ENCODE data around the gene SAYSD1. TPM values are rescaled to one million over a fixed set of nuclear protein-coding genes. Genes with fewer than 3 reads are reported as not detected.
"Not testable (repeated sequence)": the region's sequence is repeated elsewhere in the genome, so short reads cannot be mapped to it uniquely, and the experiment has no call there.

The SAYSD1 gene
- 10.8 TPM for total RNA-seq

- peak; percentile 95 to 96 (median 96) for DNase-seq (ENCODE audit: low read depth in 2 of 3, low spot score in 2 of 3)
Observed at GRCh38 chr6:39114704-39115599, at the start of gene SAYSD1. Gene SAYSD1, minus strand, starts transcription at chr6:39115186. Its CDS starts 97 bp downstream, at chr6:39115089.

- DNase-seq (ENCODE audit: low read depth in 2 of 3, low spot score in 2 of 3): peak in 1 of 3 donors; percentile 31
Observed at GRCh38 chr6:39157511-39157910, 42.5 kb upstream of the SAYSD1 start.

- DNase-seq (ENCODE audit: low read depth in 2 of 3, low spot score in 2 of 3): no peak
Observed at GRCh38 chr6:39156801-39157200, 41.8 kb upstream of the SAYSD1 start.

GRCh38 chr6:39154705-39155104 is 39.7 kb upstream of the SAYSD1 start:
- no peak for DNase-seq (ENCODE audit: low read depth in 2 of 3, low spot score in 2 of 3)

- DNase-seq (ENCODE audit: low read depth in 2 of 3, low spot score in 2 of 3): peak in 1 of 3 donors; percentile 18
Observed at GRCh38 chr6:39153766-39154397, 38.9 kb upstream of the SAYSD1 start.

- DNase-seq (ENCODE audit: low read depth in 2 of 3, low spot score in 2 of 3): no peak
Observed at GRCh38 chr6:39152262-39152661, 37.3 kb upstream of the SAYSD1 start.

- DNase-seq (ENCODE audit: low read depth in 2 of 3, low spot score in 2 of 3): peak in 1 of 3 donors; percentile 47
Observed at GRCh38 chr6:39151211-39151610, 36.2 kb upstream of the SAYSD1 start.

- DNase-seq (ENCODE audit: low read depth in 2 of 3, low spot score in 2 of 3): no peak
Observed at GRCh38 chr6:39144481-39145173, 29.6 kb upstream of the SAYSD1 start.

- DNase-seq (ENCODE audit: low read depth in 2 of 3, low spot score in 2 of 3): no peak
Observed at GRCh38 chr6:39143238-39143930, 28.4 kb upstream of the SAYSD1 start.

- no peak for DNase-seq (ENCODE audit: low read depth in 2 of 3, low spot score in 2 of 3)
Observed at GRCh38 chr6:39140556-39141167, 25.7 kb upstream of the SAYSD1 start.

- DNase-seq (ENCODE audit: low read depth in 2 of 3, low spot score in 2 of 3): peak in 2 of 3 donors; percentile 38 to 71
Observed at GRCh38 chr6:39137245-39137644, 22.3 kb upstream of the SAYSD1 start.

GRCh38 chr6:39136207-39136606 is 21.2 kb upstream of the SAYSD1 start:
- not testable (repeated sequence) for DNase-seq (ENCODE audit: low read depth in 2 of 3, low spot score in 2 of 3)

GRCh38 chr6:39134761-39135160 is 19.8 kb upstream of the SAYSD1 start:
- not testable (repeated sequence) for DNase-seq (ENCODE audit: low read depth in 2 of 3, low spot score in 2 of 3)

GRCh38 chr6:39130691-39131090 is 15.7 kb upstream of the SAYSD1 start:
- DNase-seq (ENCODE audit: low read depth in 2 of 3, low spot score in 2 of 3): no peak

GRCh38 chr6:39128832-39129231 is 13.8 kb upstream of the SAYSD1 start:
- no peak for DNase-seq (ENCODE audit: low read depth in 2 of 3, low spot score in 2 of 3)

- no peak for DNase-seq (ENCODE audit: low read depth in 2 of 3, low spot score in 2 of 3)
Observed at GRCh38 chr6:39128106-39128505, 13.1 kb upstream of the SAYSD1 start.

- no peak for DNase-seq (ENCODE audit: low read depth in 2 of 3, low spot score in 2 of 3)
Observed at GRCh38 chr6:39124114-39124513, 9.1 kb upstream of the SAYSD1 start.

- DNase-seq (ENCODE audit: low read depth in 2 of 3, low spot score in 2 of 3): no peak
Observed at GRCh38 chr6:39118921-39119320, 3.9 kb upstream of the SAYSD1 start.

- DNase-seq (ENCODE audit: low read depth in 2 of 3, low spot score in 2 of 3): no peak
Observed at GRCh38 chr6:39114388-39114703, 640 bp downstream of the SAYSD1 start.

GRCh38 chr6:39113788-39114187 is 1.2 kb downstream of the SAYSD1 start:
- DNase-seq (ENCODE audit: low read depth in 2 of 3, low spot score in 2 of 3): no peak

All from hematopoietic multipotent progenitor cell (in vitro differentiated cells).